WERI-Rb-1 (cell line): ENCODE measurements around the gene FGFR2.
A peak's percentile ranks its signal among the peaks of the same experiment; 100 is the strongest.

ENCODE experiments used
- DNase-seq: peaks from one replicate; pipeline ENCODE4 v3.0.0-alpha.2; 2020
- H3K27ac ChIP-seq: fragments of 250-450 bp; sonication (Bioruptor Pico); 2 replicates; pipeline ENCODE4 v1.5.1; 2020; ENCODE audit warnings: mild to moderate bottlenecking, moderate library complexity
- H3K27me3 ChIP-seq: fragments of 250-450 bp; sonication (Bioruptor Pico); 2 replicates; pipeline ENCODE4 v1.5.1; 2021; ENCODE audit warnings: mild to moderate bottlenecking, low read depth, moderate library complexity; ENCODE audit not compliant: insufficient read depth, severe bottlenecking
- H3K36me3 ChIP-seq: fragments of 250-450 bp; sonication (Bioruptor Pico); 2 replicates; pipeline ENCODE4 v1.5.1; 2020; ENCODE audit warnings: mild to moderate bottlenecking, moderate library complexity
- H3K4me3 ChIP-seq: 2 replicates; pipeline ENCODE4 v1.5.1; 2011; ENCODE audit warnings: low read depth, mild to moderate bottlenecking, control low read depth, low read length
- H3K9me3 ChIP-seq: fragments of 250-450 bp; sonication (Bioruptor Pico); 2 replicates; pipeline ENCODE4 v1.5.1; 2021; ENCODE audit warnings: mild to moderate bottlenecking, moderate library complexity; ENCODE audit not compliant: severe bottlenecking
- CTCF ChIP-seq: IDR thresholded peaks from 2 replicates; pipeline ENCODE4 v1.5.1; 2011; ENCODE audit warnings: low read depth, mild to moderate bottlenecking, control low read depth, inconsistent platforms, low read length

FGFR2 gene

GRCh38 chr10:121609426-121610380 lies 11.5 kb upstream of the FGFR2 start:
- H3K36me3 ChIP-seq = no peaks in the 10 kb centered on the region
- no peaks in the 10 kb centered on the region for H3K27me3 ChIP-seq
- no peak for TF ChIP-seq CTCF
- no peak overlapping the region for H3K4me3 ChIP-seq
- no peak for DNase-seq
- no peak overlapping the region for H3K27ac ChIP-seq
- H3K9me3 ChIP-seq = no peaks in the 10 kb centered on the region

- Histone ChIP-seq H3K27me3 (no peaks in the 10 kb centered on the region), H3K4me3 (peak overlapping the region; percentile 39), H3K9me3 (no peaks in the 10 kb centered on the region), H3K27ac (peak overlapping the region; percentile 62), H3K36me3 (no peaks in the 10 kb centered on the region)
- TF ChIP-seq CTCF = peak; percentile 82
- peak; percentile 65 for DNase-seq
Measured at GRCh38 chr10:121608469-121609190, 10.4 kb upstream of the FGFR2 start.

DNA sequence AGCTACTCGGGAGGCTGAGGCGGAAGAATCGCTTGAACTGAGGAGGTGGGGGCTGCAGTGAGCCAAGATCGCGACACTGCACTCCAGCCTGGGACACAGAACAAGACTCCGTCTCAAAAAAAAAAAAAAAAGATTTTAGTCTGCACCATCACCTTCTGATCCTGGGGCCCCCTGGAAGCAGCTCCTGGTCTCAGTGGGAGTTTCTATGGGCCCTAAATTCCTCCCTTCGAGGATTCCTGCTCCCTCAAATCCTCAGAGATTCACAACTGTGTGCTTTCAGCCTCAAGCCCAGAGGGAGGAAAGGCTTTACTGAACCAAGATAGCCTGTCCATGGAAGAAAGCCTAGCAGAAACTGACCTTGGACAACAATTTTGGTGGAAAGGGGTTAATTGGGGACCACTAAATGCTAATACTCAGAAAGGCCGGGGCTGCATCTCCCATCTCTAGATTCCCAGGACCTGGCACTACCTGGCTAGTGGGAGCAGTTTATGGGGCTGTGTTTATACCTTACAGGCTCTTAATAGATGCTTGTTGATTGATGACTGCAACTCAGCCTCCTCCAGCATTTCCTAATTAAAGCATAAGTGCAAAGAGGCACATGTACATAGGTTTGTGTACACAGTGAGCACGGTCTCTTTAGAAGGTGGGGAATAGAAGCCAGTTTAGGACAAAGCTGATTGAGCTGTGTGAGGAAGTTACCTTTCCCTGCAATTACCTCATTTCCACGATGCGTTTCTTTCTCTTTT lies 9.2 kb upstream of the FGFR2 start:
- no peaks in the 10 kb centered on the region for H3K36me3 ChIP-seq
- no peak overlapping the region for H3K4me3 ChIP-seq
- H3K27me3 ChIP-seq = no peaks in the 10 kb centered on the region
- H3K27ac ChIP-seq = no peak overlapping the region
- TF ChIP-seq CTCF = no peak
- H3K9me3 ChIP-seq = no peaks in the 10 kb centered on the region
- DNase-seq = no peak

DNA sequence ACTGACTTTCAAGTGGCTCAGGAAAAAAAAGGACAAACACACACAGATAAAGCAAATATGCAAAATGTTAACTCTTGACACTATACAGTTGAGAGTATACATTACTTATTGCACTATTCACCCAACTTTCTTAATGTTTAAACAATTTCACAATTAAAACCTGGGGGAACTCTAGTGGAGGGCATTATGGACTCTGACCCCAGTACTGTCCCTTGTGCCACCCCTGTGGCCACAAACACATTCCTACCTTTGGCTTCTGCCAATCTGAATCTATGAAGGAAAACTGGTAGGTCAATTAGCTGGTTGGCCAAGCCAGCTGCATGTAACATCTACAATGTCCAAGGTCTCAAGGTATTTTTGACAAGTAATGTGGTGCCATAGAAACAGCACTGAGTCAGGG lies 7.5 kb upstream of the FGFR2 start:
- H3K9me3 ChIP-seq = no peaks in the 10 kb centered on the region
- DNase-seq = no peak
- H3K4me3 ChIP-seq = no peak overlapping the region
- no peaks in the 10 kb centered on the region for H3K36me3 ChIP-seq
- no peak for TF ChIP-seq CTCF
- no peak overlapping the region for H3K27ac ChIP-seq
- H3K27me3 ChIP-seq = no peaks in the 10 kb centered on the region

- Histone ChIP-seq H3K4me3 (no peak overlapping the region), H3K9me3 (no peaks in the 10 kb centered on the region), H3K36me3 (no peaks in the 10 kb centered on the region), H3K27ac (no peak overlapping the region), H3K27me3 (no peaks in the 10 kb centered on the region)
- TF ChIP-seq CTCF = no peak
- no peak for DNase-seq
Measured at GRCh38 chr10:121601458-121601857, 3.2 kb upstream of the FGFR2 start.
